ENCODE results near the gene GPR25.

DNA sequence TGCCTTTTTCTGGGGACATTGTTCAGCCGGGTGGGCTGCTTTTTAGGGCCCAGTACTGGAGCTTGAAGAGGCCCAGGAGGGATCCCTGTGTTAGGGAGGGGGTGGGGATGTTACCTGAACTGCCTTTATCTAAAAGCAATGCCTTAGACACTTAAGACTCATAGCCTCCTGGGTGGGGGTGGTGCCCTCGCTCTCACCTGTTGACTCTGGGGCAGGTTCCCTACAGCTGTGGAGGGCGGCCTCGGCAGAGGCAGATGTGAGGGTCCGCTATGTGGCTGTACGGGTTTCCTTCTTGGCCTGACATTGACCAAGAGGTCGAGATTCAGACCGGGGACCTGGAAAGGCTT lies 22.6 kb downstream of the GPR25 start:
- TF ChIP-seq YY1 (IDR thresholded peaks at IDR 0.05; ENCODE audit: insufficient read depth, insufficient read length): no peak
- TF ChIP-seq ZNF274 (IDR thresholded peaks at IDR 0.05; ENCODE audit: low read depth, low read length): no peak
- no peak for TF ChIP-seq SUZ12 (IDR thresholded peaks at IDR 0.05; ENCODE audit: extremely low read depth, insufficient read depth, insufficient read length)

Data from NT2/D1 (cell line).